Measurements from ENCODE around the gene ERN1.

GRCh38 chr17:64057701-64058263 is 72.2 kb downstream of the ERN1 start:
- TF ChIP-seq POLR2A (IDR thresholded peaks at IDR 0.05): no peak
- TF ChIP-seq CTCF (IDR thresholded peaks at IDR 0.05): no peak

Data from body of pancreas (tissue), 4 donors.